GM18517 (cell line): ENCODE measurements around the gene STK11.

Experiments used
- ATAC-seq: cut with Tn5 transposase; IDR thresholded peaks from one replicate; pipeline ENCODE4 v1.9.1; 2021; ENCODE audit warnings: mild to moderate bottlenecking, moderate library complexity; ENCODE audit not compliant: unreplicated experiment

Gene STK11

GRCh38 chr19:1224047-1224825, 18.7 kb downstream of the STK11 start:
- no peak for ATAC-seq

DNA sequence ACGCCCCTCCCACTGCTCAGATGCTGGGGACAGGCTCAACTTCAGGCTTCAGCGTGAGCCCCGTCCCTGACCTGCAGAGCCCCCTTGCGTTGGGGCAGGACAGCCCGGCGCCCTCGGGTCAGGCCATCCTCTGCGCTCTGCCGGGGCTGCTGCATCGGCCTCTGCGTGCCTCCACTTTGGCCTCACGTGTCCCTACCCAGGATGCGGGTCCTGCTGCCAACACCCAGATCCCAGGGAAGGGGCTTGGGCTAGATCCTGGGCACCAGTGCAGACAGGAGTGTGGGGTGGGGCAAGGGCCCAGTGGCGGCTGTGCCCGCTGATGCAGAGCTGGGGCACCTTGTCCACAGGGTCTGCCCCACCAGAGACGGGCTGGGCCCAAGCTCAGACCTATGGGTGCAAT, 19.3 kb downstream of the STK11 start:
- no peak for ATAC-seq

GRCh38 chr19:1225440-1226226, 20.1 kb downstream of the STK11 start:
- no peak for ATAC-seq

- no peak for ATAC-seq
Measured at GRCh38 chr19:1226227-1226518, 20.6 kb downstream of the STK11 start.

GRCh38 chr19:1226522-1227303, 21.1 kb downstream of the STK11 start:
- ATAC-seq, result no peak

GRCh38 chr19:1227304-1228054, 21.9 kb downstream of the STK11 start:
- no peak for ATAC-seq

- ATAC-seq, result no peak
Measured at GRCh38 chr19:1228161-1228957, 22.8 kb downstream of the STK11 start.

GRCh38 chr19:1229056-1229923, 23.7 kb downstream of the STK11 start:
- no peak for ATAC-seq

DNA sequence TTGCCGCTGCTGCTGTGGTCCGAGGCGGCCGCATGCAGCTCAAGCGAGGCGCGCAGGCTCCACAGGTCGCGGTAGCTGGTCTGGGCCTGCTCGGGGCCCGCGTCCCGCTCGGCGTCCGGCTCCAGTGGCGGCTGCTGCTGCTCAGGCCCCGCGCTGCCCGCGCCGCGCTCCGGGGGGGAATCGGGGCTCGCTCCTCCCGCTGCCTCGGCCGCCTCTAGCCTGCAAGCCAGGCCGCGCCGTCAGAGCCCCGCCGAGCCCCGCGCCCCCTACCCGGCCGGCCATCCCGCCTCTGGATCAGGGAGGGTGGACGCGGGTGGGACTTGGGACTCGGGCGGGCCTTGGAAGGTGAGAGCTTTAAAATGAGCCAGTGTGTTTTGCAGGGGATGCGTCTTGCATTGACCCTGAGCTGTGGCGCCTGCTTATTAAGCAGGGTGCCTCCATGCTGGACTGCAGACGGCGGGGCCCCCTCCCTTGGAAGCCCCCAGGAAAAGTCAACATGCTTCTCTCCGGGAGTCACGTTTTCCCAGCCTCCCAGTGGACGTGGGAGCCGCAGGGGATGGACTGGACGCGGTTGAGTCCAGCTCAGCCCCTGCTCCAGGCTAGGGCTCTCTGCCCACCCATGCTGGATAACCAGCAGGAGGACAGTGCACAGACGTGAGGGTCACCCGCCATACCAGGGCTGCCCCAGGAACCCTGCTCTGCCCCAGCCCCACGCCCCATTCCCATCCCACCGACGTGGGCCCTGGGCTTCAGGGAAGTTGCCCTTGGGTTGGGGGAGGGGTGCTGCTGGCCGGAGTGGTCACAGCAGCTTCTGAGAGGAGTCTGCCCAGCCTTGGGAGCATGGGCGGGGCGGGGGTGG, 24.6 kb downstream of the STK11 start:
- ATAC-seq, result no peak

GRCh38 chr19:1230783-1231489, 25.4 kb downstream of the STK11 start:
- ATAC-seq, result no peak

- no peak for ATAC-seq
Measured at GRCh38 chr19:1231729-1232637, 26.4 kb downstream of the STK11 start.

- no peak for ATAC-seq
Measured at GRCh38 chr19:1232652-1233072, 27.1 kb downstream of the STK11 start.

- ATAC-seq, result no peak
Measured at GRCh38 chr19:1233115-1233667, 27.6 kb downstream of the STK11 start.

DNA sequence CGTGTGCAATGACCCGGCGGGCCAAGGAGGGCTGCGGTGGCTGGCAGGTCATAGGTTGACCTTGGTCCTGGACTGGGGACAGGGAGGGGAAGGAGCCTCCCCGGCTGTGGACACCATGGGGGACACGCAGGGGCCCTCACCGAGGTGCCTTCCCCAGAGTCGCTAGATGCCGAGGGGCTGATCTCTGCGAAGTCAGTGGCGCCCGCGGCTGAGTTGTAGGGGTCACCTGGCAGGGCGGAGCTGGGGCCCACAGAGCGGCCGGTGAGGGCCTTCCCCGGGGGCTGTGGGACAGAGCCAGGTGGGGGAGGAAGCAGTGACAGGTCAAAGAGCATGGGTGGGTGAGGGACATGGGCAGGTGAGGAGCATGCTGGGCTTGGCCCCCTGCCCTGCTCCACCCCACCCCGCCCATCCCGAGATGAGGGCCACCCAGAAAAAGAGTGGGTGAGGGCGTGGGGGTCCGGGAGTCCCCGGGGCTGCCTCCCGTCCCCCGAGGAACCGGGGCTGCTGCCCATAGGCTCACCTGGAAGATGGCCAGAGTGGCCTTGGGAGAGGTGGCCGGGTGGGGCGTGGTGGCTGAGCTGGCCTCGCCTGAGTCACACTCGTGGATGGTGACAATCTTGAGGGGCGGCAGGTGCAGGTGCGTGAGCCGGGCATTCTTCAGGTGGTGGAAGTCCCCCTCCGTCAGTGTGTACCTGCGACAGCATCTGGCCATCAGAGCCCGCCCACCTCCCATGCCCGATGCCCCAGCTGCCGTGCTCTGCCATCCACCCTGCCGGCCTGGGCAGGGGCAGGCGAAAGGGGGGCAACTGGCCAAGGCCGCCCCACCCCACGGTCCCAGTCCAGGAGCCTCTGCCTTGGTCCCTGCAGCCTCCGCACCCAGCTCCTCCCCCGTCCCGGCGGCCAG, 28.7 kb downstream of the STK11 start:
- no peak for ATAC-seq

GRCh38 chr19:1234955-1235380, 29.4 kb downstream of the STK11 start:
- ATAC-seq, result no peak
